HG03432 (cell line): ENCODE data around the gene ASPSCR1.
A peak's percentile ranks its signal among the peaks of the same experiment; 100 is the strongest.

Experiments used
- ATAC-seq: cut with Tn5 transposase; IDR thresholded peaks from one replicate; pipeline ENCODE4 v1.9.1; 2021; ENCODE audit warnings: mild to moderate bottlenecking, moderate library complexity; ENCODE audit not compliant: unreplicated experiment

The ASPSCR1 gene

DNA sequence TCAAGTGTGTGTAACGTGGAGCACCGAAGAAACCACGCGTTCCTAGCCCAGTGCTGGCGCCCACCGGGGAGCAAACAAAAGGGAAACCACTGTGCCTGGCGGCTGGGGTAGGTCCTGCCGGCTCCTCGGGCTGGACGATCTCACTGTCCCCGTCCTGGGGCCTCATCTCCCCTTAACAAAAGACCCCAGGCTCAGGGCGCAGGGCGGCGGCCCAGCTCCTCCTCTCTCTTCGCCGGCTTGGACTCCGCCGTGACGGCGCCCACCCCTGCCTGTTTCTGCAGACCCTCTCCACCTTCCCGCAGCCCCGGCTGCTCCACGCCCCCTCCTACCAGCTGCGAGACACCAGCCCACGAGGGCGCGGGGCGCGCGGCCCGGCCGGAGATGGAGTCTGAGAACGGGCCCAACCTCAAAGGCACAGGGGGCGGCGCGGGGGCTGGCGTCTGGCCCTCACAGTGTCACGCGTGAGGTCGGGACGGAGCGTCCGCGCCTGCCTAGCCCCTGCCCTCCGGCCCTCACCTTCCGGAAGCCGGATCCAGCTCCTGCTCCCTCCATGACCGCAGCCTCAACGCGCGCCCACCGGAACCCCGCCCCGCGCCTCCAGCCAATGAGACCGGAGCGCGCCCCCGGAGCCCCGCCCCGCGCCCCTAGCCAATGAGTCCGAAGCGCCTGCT lies 45.0 kb downstream of the ASPSCR1 start, which contains the start of gene CENPX:
TSS of gene CENPX (minus strand) at position 569 of the 671 bp plus-strand sequence. CDS start at position 552, 17 bp downstream.
- ATAC-seq = no peak

DNA sequence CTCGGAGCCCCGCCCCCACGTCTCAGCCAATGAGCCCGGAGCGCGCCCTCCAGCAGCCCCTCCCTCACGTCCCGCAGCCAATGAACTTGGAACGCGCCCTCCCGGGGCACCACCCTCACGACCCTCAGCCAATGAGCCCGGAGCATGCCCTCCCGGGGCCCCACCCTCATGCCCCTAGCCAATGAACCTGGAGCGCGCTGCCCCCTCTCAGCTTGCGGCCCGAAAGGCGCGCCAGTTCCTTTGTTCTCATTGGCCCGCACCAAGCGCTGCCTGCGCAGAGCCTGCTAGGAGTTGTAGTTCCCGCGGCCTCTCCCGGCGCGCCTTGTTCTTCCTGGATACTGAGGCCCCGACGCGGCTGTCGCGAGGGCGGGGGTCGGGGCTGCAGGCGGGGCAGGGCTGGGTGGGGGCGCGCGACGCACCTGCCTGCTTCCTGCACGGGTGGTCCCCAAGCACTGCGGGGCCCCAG lies 45.6 kb downstream of the ASPSCR1 start, which contains the start of gene LRRC45:
TSS of gene LRRC45 (plus strand) at position 325 of the 466 bp plus-strand sequence. CDS start 339 bp downstream, outside the sequence.
- ATAC-seq = peak; percentile 84

- peak; percentile 1 for ATAC-seq
These were observed 46.2 kb downstream of the ASPSCR1 start for GRCh38 chr17:82023447-82024241.

DNA sequence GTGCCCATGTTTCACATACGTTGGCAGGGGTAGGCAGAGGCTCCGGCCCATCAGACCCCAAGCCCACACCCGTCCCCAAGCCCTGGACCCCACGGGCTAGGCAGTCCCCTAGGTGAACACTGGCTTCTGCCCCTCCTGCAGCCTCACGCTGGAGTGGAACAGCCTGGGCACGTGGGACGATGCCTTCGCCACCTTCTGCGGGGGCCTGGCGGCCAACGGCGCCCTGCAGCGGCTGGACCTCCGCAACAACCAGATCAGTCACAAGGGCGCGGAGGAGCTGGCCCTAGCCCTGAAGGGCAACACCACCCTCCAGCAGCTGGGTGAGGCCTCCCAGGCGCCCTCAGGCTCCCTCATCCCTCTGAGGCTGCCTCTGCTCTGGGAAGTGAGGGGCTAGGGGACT lies 47.4 kb downstream of the ASPSCR1 start:
- no peak for ATAC-seq

- ATAC-seq = no peak
These were observed 48.1 kb downstream of the ASPSCR1 start for GRCh38 chr17:82025401-82026107.

DNA sequence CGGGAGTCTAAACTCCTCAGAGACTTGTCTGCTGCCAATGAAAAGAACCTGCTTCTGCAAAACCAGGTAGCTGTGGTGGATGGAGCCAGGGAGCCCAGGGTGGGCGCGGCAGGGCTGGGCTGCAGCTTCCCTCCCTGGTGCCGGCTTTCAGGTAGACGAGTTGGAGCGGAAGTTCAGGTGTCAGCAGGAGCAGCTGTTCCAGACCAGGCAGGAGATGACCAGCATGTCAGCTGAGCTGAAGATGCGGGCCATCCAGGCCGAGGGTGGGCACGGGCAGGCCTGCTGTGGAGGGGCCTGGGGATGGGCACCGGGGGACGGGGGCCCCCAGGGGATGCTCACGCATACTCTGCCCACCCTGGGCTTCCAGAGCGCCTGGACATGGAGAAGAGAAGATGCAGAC lies 50.8 kb downstream of the ASPSCR1 start:
- ATAC-seq = no peak

- no peak for ATAC-seq
These were observed 51.5 kb downstream of the ASPSCR1 start for GRCh38 chr17:82028966-82029365.

DNA sequence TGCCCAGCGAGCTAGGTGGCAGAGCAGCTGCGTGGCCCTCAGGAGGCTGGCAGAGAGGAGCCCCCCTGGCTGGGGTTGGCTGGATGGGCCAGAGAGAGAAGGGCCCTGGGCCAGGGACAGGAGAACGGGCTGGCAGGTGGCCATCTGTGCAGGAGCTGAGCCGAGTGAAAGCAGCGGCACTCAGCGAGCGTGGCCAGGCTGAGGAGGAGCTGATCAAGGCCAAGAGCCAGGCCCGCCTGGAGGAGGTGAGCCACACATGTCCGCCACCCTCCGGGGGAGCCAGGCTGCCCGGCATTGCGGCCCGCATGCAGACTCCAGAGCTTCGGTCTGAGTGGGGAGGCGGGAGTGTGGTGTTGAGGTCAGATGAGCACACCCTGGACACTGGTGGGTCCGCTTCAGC lies 52.0 kb downstream of the ASPSCR1 start:
- ATAC-seq = no peak

DNA sequence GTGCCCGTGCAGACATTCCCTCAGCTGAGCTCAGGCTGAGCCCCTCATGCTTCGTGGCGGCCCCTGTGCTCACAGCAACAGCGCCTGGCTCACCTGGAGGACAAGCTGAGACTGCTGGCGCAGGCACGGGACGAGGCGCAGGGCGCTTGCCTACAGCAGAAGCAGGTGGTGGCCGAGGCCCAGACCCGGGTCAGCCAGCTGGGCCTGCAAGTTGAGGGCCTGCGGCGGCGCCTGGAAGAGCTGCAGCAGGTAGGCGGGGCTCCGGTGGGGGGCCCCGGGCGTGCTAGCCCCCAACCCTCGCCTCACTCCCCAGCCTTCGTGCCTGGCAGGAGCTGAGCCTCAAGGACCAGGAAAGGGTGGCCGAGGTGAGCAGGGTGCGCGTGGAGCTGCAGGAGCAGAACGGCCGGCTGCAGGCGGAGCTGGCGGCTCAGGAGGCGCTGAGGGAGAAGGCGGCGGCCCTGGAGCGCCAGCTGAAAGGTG lies 52.6 kb downstream of the ASPSCR1 start:
- ATAC-seq = no peak

DNA sequence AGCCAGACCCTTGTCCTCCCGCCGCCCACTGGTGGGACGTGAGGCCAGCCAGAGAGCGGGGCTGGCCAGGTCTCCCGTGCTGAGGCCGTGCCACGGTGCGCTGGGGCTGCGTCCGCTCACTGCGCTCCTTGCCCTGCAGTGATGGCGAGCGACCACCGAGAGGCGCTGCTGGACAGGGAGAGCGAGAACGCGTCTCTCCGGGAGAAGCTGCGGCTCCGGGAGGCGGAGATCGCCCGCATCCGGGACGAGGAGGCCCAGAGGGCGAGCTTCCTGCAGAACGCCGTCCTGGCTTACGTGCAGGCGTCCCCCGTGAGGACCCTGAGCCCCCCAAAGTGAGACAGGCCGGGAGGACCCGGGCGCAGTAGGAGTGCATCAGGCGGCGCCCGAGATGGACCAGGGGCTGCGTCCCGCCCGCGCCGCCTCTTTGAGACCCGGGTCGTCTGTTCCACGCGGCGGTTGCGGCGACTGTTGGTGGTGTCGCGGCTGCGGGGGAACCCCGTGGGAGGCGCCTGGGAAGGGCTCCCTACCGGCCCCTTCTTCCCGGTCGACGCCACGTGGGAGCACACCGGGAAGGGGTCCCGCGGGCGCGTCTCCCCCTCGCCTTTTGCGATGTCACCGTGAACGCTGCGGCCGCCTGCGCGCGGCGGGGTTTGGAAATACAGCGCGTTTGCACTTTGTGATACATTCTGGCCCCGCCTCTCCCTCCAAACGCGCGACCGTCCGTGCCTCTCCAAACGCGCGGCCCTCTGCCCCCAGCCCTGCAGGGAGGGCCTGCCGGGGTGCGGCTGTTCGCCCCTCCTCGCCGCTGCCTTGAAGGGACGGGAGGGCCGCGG lies 53.3 kb downstream of the ASPSCR1 start:
- peak; percentile 43 for ATAC-seq

- ATAC-seq = no peak
These were observed 54.0 kb downstream of the ASPSCR1 start, which contains the start of gene RAC3 for GRCh38 chr17:82031303-82031884. RAC3 (plus strand) TSS chr17:82031678; CDS start chr17:82031762, 84 bp downstream.

- no peak for ATAC-seq
These were observed 54.6 kb downstream of the ASPSCR1 start for GRCh38 chr17:82031885-82032627.

DNA sequence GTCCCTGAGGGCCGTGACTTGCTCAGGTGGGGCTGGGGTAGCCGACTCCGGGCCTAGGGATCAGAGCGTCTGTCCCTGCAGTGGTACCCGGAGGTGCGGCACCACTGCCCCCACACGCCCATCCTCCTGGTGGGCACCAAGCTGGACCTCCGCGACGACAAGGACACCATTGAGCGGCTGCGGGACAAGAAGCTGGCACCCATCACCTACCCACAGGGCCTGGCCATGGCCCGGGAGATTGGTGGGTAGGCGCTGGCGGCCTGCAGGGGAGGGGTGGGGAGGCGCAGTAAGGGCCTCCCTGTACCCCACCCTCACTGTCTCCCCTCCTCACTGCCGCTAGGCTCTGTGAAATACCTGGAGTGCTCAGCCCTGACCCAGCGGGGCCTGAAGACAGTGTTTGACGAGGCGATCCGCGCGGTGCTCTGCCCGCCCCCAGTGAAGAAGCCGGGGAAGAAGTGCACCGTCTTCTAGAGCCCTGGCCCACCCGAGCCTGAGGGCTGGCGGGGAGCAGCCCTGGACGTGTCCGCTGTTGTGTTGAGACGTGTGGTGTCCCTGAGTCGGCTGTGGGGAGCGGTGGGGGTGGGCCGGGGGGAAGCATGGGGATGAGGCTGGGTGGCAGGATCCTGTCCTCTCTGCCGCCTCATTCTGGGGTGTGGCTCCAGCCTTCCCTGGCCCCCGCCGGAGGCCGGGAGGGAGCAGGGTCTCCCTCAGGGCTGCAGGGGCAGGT lies 56.1 kb downstream of the ASPSCR1 start:
- ATAC-seq = no peak

DNA sequence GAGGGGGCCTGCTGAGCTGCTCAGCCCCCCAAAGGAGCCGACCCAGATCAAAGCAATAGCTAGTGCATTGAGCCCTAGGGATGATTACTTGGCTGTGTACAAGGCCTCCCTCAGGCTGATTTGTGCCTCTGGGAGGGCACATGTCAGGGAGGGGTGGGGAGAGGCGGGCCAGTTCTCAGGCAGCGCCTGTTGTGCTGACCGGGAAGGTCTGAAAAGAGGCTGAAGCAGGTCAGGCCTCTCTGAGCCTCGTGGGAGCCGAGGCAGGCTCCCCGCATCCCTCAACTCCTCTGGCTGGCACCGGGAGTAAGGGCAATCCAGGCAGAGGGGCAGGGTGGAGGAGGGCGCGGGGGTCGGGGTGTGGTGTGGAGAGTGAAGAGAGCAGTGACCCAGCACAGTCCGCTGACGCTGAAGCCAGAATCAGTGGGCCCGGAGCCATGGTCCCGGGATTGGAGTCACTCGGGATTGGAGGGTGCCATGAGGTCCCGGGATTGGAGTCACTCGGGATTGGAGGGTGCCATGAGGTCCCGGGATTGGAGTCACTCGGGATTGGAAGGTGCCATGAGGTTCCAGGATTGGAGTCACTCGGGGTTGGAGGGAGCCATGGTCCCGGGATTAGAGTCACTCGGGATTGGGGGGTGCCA lies 57.1 kb downstream of the ASPSCR1 start:
- ATAC-seq = no peak

DNA sequence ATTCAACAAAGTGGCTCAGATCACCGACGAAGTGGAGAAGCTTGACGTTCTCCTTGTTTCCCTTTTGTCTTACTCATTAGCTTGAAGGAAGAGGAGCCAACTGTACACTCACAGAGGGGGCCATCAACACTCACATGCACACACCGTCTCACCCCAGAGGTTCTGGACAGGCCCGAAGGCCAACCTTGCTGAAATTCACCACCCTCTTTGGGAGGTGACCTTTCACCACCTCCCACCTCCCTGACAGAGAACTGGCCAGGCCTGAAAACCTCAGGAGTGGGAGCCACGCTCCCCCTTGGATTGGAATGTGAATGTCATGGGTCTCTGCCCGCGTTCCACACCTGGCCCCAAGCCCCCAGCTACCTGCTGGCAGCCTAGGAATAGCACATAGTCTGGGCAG lies 58.1 kb downstream of the ASPSCR1 start:
- no peak for ATAC-seq

DNA sequence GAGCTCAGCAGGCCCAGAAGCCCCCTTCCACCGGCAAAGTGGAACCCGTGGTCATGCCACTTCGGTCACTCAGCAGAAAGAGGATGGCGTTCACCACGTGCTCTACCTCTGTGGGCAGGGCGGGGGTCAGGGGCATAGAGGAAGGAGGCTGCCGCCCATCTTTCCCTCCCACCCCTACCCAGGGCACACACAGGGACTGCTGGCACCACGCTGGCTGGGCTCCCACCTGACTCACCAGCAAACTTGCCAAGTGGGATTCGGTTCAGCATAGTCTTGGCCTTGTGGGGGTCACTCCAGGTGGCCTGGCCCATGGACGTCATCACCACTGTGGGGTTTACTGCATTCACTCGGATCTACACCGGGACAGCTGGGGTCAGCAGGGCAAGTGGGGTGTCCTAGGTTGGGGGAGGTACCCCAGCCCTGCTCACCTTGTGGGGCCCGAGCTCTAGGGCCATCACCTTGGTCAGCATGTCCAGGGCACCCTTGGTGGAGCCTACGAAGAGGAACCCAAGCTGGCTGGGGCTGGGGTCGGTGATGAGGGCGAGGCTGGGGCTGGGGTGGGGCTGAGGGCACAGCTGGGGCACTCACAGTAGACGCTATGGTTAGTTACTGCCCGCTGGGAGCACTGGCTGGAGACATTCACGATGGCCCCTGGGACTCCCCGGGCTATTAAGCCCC lies 58.7 kb downstream of the ASPSCR1 start:
- ATAC-seq = no peak

- ATAC-seq = no peak
These were observed 59.2 kb downstream of the ASPSCR1 start for GRCh38 chr17:82036634-82037091.
